GM15510 (cell line): ENCODE results near the gene MCEMP1.

Experiments
- POLR2A ChIP-seq: IDR thresholded peaks from 3 replicates; pipeline ENCODE4 v1.6.1; 2011; ENCODE audit warnings: borderline replicate concordance; ENCODE audit not compliant: insufficient read length; ENCODE audit errors: extremely low read depth

The MCEMP1 gene, protein sequence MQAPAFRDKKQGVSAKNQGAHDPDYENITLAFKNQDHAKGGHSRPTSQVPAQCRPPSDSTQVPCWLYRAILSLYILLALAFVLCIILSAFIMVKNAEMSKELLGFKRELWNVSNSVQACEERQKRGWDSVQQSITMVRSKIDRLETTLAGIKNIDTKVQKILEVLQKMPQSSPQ

DNA sequence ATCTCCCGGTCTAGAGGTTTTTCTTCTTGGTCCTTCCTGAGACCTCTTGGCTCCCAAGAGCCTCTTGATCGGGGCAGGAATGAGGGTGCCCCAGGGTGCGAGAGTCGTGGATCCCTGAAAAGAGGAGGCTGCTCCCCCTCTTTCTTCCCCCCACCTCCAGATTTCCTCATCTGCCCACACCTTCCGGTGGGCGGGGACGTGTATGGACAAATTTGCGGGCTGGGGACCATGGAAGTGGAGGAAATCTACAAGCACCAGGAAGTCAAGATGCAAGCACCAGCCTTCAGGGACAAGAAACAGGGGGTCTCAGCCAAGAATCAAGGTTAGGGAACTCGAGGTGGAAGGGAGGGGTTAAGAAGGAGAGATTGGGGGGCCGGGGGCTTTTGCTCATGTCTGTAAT, at the start of gene MCEMP1:
MCEMP1 (plus strand) TSS at position 237 of the 400 bp plus-strand sequence; CDS start at position 268, 31 bp downstream.
- no peak for TF ChIP-seq POLR2A

DNA sequence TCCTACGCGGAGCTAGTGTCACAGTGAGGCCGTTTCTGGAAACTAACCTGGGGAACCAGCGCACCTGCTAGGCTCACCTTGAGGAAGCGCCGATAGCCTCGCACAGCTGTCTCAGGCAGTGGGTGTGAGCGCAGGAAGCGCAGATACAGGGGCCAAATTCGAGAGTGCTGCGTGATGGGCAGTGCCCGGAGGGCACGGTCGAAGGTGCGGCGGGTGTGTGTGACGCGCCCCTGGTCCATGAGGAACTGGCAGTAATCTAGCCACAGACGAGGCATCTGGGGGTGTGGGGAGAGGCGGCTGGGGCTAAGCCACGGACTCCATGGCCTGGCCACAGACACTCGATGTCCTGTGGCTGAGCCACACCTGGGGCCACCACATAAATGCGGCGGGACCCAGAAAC, 49.7 kb upstream of the MCEMP1 start:
- TF ChIP-seq POLR2A: no peak

DNA sequence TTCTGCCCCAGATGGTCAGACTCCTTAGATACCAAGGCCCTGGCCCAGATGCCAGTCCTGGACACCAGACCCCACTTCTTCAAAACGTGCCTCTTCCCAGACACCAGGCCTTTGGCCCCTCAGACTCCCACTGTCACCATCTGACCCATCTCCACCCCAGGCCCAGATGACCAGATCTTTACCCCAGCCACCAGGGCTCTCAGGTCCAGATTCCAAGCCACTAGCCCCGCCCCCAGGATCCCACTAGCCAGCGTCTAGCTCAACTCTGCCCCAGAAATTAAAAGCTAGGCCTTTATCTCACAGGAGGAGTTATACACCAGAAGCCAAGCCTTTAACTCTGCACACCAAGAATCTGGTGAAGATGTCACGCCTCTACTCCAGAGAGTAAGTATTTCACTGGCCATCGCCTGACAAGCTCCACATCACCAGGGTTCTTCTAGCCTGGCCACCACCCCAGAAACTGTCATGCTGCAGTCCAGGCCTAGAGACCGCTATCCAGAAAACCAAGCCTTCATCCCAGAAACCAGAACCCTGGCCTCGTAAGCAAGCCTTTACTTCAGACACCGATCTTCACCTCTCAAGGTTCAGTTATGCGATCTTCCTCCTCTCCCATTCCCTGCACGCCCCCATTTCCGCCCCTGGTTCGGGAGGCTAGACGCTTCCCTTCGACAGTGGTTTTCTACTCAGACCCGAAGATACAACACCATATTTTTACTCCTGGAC, 48.1 kb upstream of the MCEMP1 start:
- no peak for TF ChIP-seq POLR2A

DNA sequence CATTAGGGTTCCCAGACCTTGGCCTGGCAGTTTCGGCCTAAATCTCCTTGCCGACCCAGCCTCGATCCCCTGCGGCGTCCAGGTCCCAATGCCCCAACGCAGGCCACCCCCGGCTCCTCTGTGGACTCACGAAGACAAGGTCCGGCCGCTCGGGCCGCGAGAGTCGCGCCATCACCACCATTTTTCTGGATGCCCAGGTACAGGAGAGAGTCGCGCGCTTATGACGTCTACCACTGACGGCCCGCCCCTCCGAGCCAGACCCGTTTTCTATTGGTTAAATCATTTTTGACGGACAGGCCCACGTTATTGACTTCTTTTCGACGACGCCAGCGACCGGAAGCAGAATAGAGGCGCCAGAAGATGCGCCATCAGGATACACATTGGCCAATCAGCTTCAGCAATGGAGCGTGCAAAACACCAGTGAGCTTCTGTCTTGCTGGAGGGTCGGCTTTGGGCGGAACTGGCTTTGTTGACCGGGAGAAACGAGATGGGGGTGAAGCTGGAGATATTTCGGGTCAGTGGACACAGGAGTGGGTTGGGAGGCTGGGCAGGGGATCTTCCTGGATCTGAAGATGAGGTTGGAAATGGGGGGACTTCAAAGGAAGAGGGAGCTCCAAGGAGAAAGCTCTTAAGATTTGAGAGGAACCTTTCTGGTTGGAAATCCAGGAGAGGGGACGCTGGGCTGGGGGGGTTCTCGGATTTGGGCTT, 47.4 kb upstream of the MCEMP1 start, which contains the start of the genes PET100 and XAB2:
PET100 (plus strand) TSS at position 447 of the 708 bp plus-strand sequence; CDS start at position 488, 41 bp downstream.
XAB2 (minus strand) TSS at position 199 of the 708 bp plus-strand sequence; CDS start at position 181, 18 bp downstream.
- TF ChIP-seq POLR2A: peak; percentile 43

DNA sequence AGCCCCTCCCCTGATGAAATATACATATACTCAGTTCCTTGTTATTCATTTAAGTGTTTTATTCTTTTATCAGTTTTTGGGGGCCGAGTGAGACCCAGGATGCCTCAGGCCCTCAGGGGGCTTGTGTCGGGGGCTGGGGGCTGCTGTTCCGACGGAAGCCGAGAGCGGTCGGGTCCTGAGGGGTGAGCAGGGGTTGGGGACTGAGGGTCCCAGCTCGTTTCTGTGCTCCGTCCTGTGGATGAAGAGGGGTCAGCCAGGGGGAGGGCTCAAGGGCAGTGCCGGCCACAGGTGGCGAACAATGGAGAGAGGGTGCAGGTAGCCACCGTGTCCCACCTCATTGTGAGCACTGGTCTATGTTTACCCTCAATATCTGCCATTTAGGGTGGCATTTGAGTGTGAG, 45.3 kb upstream of the MCEMP1 start:
- no peak for TF ChIP-seq POLR2A

DNA sequence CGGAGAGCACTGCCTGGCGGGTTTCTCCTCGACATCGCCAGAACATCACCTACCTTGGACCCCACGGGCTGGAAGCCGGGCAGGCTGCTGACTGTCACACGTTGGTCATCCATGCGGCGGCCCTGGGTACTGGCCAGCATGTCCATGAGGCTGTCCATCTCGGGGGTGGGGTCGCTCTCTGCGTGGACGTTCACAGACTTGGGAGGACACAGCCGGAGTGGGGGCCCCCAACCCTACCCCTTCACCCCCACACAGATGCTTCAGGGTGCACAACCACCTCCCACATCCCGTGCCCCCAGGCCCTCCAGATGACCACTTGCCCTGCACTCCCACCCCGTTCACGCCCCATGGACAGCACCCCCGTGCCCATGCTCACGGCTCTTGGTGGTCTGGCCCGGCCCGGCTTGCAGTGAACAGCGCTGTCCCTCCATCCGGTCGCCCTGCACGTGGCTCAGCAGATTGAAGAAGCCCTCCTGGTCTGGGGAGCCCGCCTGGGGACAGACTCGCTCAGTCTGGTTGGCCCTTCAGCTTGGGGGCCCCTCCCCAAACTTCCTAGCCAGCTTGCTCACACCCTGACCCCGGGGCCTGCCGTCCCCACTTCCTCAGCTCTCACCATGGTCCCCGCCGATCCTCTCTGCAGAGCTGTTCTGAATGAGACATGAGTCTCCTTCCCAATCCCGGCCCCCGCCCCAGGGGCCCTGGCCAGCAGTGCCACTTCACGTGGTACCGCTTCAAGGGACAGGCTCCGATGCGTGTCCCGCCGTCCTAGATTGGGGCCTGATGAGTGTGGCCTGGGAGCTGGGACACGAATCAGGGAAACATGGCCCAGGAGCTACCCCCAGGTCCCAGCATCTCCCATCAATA, 44.3 kb upstream of the MCEMP1 start:
- no peak for TF ChIP-seq POLR2A

DNA sequence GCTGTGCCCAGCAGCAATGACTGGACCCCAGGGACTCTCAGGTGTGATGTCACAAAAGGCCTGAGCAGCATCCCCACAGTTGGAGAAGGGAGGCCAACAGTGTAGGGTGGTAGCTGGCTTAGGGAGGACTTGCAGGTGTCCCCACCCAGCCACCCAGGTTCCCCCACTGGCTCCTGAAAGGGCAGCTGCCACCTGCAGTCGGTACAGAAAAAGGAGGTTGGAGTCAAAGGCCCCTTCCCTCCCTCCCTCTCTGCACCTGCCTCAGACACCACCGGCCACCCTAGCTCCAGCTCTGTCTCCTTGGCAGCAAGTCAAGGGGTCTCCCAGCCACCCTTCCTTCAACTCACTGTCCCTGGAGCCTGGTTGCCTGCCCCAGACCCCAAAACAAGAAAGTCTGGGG, 43.2 kb upstream of the MCEMP1 start, which contains the start of gene PCP2:
PCP2 (minus strand) TSS at position 22 of the 400 bp plus-strand sequence. CDS start 262 bp downstream, outside the sequence.
- no peak for TF ChIP-seq POLR2A

DNA sequence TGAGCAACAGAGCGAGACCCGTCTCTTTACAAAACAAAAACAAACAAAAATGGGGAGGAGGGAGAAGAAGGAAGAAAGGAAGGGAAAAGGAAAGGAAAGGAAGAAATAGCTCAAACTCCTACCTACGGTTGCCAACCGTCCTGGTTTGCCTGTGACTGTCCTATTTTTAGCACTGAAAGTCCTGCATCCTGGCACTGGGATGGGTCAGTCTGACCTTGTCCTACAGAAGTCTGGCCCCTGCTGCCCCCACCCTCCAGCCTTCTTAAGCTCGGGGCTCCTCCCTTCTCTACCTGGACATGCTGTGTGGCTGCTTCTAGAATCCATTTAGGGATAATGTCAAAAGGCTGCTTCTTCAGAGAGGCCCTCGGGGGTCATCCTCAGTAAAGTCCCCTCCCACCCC, 41.2 kb upstream of the MCEMP1 start:
- no peak for TF ChIP-seq POLR2A

DNA sequence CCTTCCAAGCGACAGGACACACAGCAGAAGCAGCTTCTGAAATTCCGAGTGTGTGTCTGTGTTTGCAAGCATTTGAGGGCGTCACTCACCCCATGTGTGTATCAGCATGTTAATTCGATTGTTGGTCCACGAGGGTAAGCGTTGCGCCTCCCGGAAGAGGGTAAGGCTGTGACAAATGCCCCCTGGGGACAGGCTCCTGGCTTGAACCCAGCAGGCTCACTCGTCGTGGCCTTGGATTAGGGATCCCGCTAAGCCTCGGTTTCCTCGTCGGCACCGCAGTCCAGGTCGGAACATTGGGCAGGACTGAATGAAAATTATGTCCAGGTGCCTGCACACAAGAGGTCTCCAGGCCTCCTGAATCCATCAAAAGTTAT, 40.6 kb upstream of the MCEMP1 start:
- TF ChIP-seq POLR2A: no peak

DNA sequence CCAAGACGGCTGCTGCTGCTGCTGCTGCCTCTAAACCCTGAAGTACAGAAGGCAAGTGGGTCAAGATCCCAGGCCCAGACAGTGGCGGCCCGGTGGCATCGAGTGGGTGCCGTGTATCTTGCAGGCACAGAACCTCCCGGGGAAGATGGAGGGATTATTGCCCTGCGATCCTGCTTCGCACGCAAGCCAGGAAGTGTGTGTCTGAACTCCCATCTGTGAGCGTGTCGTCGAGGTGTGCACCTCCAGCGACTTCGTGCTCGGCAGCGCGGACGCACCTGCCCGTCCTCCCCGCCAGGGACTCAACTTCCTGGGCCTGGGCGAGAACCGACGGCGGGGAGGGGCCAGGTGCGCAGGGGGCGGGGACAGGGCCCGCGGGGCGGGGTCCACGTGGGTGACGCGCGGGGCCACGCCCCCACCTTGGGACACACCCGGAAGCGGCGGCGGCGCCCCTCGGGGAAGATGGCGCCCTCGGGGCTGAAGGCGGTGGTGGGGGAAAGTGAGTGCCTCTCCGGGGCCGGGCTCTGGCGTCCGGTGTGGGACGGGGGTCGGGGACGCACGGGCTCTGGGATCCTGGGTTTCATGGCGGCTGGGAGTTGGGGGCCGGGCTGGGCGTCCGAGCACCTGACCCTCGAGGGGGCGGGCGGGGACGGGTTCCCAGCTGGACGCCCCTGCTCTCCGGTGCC, 40.1 kb upstream of the MCEMP1 start, which contains the start of gene STXBP2:
STXBP2 (plus strand) TSS at position 420 of the 683 bp plus-strand sequence; CDS start at position 460, 40 bp downstream.
- peak; percentile 80 for TF ChIP-seq POLR2A

DNA sequence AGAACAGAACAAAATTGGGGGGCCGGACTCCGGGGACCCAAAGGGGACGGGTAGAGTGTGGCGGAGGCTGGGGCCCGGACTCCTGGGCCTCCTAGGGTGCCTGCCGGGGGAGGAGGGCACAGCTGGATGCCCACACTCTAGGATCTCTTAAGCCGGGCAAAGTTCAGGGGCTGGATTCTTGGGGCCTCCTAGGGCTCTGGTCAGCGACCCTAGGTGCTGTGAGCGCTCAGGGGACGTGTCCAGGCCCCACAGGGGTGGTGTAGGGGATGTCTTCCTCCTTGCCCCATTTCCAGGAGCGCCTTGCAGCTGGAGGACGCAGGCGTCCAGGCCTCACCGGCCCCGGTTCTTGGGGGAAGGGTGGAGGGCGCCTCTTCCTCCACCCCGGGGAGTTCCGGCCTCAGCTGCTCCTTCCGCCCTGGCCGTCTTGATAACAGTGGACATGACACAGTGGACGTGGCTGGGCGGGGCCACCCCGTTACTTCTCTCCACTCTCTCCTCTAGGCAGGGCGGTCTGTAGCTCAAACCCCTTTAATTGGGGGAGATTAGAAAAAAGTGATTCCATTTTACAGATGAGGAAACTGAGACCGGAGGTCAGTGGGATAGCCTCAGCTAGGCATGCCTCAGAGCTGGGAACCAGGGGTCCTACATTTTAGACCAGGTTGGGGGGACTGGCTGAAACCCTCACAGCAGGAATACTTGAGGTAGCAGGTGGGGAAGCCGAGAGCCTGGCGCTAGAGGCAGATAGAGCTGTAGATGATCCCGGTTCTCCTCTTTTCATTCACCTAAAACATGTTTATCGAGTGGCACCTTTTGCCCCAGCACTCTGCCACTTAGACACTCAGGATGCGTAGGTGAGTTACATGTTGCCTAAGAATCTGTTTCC, 39.3 kb upstream of the MCEMP1 start:
- TF ChIP-seq POLR2A: no peak

DNA sequence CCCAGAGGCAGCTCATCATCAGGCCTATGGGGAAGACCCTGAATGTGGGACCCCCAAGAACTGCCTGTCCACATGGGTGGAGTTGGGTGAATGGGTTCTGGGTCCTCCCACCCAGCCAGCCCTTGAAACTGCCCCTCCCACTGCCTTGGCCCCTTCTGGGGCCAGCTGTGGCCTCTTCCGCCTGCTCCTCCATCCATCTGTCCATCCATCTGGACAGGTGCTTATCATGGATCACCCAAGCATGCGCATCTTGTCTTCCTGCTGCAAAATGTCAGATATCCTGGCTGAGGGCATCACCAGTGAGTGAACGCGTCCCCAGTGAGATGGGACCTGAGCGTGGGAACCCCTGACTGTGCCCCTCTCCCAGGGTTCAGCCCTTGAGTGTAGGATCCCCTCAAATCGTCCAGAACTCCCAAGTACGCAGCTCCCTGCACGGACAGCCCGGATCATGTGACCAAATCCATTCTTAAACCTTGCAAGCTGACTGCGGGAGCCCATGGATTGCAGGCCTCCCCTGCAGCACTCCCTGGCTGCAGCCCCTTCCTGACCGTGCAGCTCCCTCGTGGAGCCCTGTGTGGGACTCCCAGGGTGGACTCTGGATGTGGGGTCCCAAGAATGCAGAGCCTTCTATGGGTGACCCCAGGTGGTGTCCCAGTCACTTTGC, 38.0 kb upstream of the MCEMP1 start:
- no peak for TF ChIP-seq POLR2A

DNA sequence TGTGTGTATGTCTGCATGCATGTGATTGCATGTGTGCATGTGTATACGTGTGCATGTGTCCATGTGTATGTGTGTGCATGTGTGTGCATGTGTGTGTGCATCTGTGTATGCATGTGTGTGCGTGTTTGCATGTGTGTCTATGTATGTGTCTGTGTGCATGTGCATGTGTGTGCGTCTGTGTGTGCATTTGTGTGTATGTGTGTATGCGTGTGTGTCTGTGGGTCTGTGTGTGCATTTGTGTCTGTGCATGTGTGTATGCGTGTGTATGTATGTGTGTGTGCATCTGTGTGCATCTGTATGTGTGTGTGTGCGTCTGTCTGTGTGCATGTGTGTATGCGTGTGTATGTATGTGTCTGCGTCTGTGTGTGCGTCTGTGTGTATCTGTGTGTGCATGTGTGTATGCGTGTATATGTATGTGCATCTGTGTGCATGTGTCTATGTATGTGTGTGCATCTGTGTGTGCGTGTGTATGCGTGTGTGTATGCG, 37.0 kb upstream of the MCEMP1 start:
- no peak for TF ChIP-seq POLR2A

DNA sequence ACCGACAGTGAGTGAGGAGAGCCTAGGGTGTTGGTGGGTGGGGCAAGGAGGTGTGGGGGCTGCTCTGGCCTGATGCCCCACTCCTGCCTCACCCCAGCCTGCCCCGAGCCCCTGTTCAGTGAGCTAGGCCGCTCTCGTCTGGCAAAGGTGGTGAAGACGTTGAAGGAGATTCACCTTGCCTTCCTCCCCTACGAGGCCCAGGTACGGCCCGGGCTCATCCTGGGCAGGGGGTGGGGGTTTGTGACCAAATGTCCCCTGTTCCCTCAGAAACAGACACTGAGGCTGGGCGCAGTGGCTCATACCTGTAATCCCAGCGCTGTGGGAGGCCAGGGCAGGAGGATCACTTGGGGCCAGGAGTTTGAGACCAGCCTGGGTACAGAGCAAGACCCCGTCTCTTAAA, 36.1 kb upstream of the MCEMP1 start:
- no peak for TF ChIP-seq POLR2A
